ENCODE data around the gene LRRC36. TPM values are rescaled to one million over a fixed set of nuclear protein-coding genes. Genes with fewer than 3 reads are reported as not detected.

The LRRC36 gene
- total and polyA plus RNA-seq, 2 of the 13 experiments (the other 11 are each of a cell fraction or from before 2014, with no cell fraction given): 0.12 to 0.15 TPM

DNA sequence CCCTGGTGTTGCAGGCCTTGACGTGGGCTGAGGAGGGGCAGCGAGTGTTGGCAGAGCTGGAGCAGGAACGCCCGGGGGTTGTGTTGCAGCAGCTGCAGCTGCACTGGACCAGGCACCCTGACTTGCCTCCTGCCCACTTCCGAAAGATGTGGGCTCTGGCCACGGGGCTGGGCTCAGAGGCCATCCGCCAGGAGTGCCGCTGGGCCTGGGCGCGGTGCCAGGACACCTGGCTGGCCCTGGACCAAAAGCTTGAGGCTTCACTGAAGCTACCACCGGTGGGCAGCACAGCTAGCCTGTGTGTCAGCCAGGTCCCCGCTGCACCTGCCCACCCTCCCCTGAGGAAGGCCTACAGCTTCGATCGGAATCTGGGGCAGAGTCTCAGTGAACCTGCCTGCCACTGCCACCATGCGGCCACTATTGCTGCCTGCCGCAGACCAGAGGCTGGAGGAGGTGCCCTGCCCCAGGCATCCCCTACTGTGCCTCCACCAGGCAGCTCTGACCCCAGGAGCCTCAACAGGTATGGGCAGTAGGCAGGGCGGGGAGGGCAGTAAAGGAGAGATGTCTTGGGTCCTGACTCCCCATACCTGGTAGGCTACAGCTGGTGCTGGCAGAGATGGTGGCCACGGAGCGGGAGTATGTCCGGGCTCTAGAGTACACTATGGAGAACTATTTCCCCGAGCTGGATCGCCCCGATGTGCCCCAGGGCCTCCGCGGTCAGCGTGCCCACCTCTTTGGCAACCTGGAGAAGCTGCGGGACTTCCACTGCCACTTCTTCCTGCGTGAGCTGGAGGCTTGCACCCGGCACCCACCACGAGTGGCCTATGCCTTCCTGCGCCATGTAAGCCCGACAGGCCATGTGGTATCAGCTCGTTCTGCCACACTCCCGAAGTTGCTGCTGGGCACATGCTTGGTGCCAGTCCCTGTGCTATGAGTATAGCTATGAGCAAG lies 41.6 kb upstream of the LRRC36 start (continued):
- TF ChIP-seq, protein P1, sequence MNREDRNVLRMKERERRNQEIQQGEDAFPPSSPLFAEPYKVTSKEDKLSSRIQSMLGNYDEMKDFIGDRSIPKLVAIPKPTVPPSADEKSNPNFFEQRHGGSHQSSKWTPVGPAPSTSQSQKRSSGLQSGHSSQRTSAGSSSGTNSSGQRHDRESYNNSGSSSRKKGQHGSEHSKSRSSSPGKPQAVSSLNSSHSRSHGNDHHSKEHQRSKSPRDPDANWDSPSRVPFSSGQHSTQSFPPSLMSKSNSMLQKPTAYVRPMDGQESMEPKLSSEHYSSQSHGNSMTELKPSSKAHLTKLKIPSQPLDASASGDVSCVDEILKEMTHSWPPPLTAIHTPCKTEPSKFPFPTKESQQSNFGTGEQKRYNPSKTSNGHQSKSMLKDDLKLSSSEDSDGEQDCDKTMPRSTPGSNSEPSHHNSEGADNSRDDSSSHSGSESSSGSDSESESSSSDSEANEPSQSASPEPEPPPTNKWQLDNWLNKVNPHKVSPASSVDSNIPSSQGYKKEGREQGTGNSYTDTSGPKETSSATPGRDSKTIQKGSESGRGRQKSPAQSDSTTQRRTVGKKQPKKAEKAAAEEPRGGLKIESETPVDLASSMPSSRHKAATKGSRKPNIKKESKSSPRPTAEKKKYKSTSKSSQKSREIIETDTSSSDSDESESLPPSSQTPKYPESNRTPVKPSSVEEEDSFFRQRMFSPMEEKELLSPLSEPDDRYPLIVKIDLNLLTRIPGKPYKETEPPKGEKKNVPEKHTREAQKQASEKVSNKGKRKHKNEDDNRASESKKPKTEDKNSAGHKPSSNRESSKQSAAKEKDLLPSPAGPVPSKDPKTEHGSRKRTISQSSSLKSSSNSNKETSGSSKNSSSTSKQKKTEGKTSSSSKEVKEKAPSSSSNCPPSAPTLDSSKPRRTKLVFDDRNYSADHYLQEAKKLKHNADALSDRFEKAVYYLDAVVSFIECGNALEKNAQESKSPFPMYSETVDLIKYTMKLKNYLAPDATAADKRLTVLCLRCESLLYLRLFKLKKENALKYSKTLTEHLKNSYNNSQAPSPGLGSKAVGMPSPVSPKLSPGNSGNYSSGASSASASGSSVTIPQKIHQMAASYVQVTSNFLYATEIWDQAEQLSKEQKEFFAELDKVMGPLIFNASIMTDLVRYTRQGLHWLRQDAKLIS (CRISPR knock-in tag; IDR thresholded peaks at IDR 0.05): no peak
- TF ChIP-seq ZNF558 (CRISPR knock-in tag; IDR thresholded peaks at IDR 0.05; ENCODE audit: borderline replicate concordance) (no peak), ZNF747 (CRISPR knock-in tag; IDR thresholded peaks at IDR 0.05; ENCODE audit: borderline replicate concordance) (no peak), ZFX (CRISPR knock-in tag; IDR thresholded peaks at IDR 0.05; ENCODE audit: low read depth) (peak; percentile 87), KDM1A (CRISPR knock-in tag; IDR thresholded peaks at IDR 0.05) (no peak), HOXA9 (CRISPR knock-in tag; IDR thresholded peaks at IDR 0.05; ENCODE audit: borderline replicate concordance) (no peak), NFYB (CRISPR knock-in tag; IDR thresholded peaks at IDR 0.05) (no peak)
- TF ChIP-seq, protein P2, sequence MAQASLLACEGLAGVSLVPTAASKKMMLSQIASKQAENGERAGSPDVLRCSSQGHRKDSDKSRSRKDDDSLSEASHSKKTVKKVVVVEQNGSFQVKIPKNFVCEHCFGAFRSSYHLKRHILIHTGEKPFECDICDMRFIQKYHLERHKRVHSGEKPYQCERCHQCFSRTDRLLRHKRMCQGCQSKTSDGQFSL (CRISPR knock-in tag; IDR thresholded peaks at IDR 0.05): peak; percentile 44; the same call in 1 of the 2 replicates
- TF ChIP-seq, protein P3, sequence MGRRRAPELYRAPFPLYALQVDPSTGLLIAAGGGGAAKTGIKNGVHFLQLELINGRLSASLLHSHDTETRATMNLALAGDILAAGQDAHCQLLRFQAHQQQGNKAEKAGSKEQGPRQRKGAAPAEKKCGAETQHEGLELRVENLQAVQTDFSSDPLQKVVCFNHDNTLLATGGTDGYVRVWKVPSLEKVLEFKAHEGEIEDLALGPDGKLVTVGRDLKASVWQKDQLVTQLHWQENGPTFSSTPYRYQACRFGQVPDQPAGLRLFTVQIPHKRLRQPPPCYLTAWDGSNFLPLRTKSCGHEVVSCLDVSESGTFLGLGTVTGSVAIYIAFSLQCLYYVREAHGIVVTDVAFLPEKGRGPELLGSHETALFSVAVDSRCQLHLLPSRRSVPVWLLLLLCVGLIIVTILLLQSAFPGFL (CRISPR knock-in tag; IDR thresholded peaks at IDR 0.05): no peak
- TF ChIP-seq, protein P4, sequence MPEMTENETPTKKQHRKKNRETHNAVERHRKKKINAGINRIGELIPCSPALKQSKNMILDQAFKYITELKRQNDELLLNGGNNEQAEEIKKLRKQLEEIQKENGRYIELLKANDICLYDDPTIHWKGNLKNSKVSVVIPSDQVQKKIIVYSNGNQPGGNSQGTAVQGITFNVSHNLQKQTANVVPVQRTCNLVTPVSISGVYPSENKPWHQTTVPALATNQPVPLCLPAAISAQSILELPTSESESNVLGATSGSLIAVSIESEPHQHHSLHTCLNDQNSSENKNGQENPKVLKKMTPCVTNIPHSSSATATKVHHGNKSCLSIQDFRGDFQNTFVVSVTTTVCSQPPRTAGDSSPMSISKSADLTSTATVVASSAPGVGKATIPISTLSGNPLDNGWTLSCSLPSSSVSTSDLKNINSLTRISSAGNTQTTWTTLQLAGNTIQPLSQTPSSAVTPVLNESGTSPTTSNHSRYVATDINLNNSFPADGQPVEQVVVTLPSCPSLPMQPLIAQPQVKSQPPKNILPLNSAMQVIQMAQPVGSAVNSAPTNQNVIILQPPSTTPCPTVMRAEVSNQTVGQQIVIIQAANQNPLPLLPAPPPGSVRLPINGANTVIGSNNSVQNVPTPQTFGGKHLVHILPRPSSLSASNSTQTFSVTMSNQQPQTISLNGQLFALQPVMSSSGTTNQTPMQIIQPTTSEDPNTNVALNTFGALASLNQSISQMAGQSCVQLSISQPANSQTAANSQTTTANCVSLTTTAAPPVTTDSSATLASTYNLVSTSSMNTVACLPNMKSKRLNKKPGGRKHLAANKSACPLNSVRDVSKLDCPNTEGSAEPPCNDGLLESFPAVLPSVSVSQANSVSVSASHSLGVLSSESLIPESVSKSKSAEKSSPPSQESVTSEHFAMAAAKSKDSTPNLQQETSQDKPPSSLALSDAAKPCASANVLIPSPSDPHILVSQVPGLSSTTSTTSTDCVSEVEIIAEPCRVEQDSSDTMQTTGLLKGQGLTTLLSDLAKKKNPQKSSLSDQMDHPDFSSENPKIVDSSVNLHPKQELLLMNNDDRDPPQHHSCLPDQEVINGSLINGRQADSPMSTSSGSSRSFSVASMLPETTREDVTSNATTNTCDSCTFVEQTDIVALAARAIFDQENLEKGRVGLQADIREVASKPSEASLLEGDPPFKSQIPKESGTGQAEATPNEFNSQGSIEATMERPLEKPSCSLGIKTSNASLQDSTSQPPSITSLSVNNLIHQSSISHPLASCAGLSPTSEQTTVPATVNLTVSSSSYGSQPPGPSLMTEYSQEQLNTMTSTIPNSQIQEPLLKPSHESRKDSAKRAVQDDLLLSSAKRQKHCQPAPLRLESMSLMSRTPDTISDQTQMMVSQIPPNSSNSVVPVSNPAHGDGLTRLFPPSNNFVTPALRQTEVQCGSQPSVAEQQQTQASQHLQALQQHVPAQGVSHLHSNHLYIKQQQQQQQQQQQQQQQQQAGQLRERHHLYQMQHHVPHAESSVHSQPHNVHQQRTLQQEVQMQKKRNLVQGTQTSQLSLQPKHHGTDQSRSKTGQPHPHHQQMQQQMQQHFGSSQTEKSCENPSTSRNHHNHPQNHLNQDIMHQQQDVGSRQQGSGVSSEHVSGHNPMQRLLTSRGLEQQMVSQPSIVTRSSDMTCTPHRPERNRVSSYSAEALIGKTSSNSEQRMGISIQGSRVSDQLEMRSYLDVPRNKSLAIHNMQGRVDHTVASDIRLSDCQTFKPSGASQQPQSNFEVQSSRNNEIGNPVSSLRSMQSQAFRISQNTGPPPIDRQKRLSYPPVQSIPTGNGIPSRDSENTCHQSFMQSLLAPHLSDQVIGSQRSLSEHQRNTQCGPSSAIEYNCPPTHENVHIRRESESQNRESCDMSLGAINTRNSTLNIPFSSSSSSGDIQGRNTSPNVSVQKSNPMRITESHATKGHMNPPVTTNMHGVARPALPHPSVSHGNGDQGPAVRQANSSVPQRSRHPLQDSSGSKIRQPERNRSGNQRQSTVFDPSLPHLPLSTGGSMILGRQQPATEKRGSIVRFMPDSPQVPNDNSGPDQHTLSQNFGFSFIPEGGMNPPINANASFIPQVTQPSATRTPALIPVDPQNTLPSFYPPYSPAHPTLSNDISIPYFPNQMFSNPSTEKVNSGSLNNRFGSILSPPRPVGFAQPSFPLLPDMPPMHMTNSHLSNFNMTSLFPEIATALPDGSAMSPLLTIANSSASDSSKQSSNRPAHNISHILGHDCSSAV (CRISPR knock-in tag; IDR thresholded peaks at IDR 0.05; ENCODE audit: borderline replicate concordance): no peak
- TF ChIP-seq, protein P5, sequence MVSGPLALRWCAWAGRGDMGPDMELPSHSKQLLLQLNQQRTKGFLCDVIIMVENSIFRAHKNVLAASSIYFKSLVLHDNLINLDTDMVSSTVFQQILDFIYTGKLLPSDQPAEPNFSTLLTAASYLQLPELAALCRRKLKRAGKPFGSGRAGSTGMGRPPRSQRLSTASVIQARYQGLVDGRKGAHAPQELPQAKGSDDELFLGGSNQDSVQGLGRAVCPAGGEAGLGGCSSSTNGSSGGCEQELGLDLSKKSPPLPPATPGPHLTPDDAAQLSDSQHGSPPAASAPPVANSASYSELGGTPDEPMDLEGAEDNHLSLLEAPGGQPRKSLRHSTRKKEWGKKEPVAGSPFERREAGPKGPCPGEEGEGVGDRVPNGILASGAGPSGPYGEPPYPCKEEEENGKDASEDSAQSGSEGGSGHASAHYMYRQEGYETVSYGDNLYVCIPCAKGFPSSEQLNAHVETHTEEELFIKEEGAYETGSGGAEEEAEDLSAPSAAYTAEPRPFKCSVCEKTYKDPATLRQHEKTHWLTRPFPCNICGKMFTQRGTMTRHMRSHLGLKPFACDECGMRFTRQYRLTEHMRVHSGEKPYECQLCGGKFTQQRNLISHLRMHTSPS (CRISPR knock-in tag; IDR thresholded peaks at IDR 0.05; ENCODE audit: low read depth): peak; percentile 80
